Effector CD4-positive, alpha-beta T cell (primary cell): ENCODE data around the gene TPR.

Experiments
- DNase-seq: peaks from one replicate; pipeline ENCODE4 v3.0.0-alpha.2; 2020

Gene TPR

GRCh38 chr1:186326009-186326408 is 49.0 kb downstream of the TPR start:
- no peak for DNase-seq

GRCh38 chr1:186325239-186325638 is 49.8 kb downstream of the TPR start:
- DNase-seq = no peak

GRCh38 chr1:186323865-186324264 is 51.2 kb downstream of the TPR start:
- no peak for DNase-seq

- DNase-seq = no peak
Observed at GRCh38 chr1:186315570-186315969, 59.5 kb downstream of the TPR start.

- no peak for DNase-seq
Observed at GRCh38 chr1:186311375-186312051, 63.5 kb downstream of the TPR start.

- DNase-seq = no peak
Observed at GRCh38 chr1:186310307-186310706, 64.7 kb downstream of the TPR start.

- DNase-seq = no peak
Observed at GRCh38 chr1:186308264-186309060, 66.6 kb downstream of the TPR start.

- no peak for DNase-seq
Observed at GRCh38 chr1:186307445-186307844, 67.6 kb downstream of the TPR start.

- no peak for DNase-seq
Observed at GRCh38 chr1:186306533-186306932, 68.5 kb downstream of the TPR start.

- no peak for DNase-seq
Observed at GRCh38 chr1:186304982-186305949, 69.8 kb downstream of the TPR start.

- no peak for DNase-seq
Observed at GRCh38 chr1:186303911-186304310, 71.1 kb downstream of the TPR start.

- DNase-seq = no peak
Observed at GRCh38 chr1:186302381-186302920, 72.6 kb downstream of the TPR start.

GRCh38 chr1:186301448-186301847 is 73.6 kb downstream of the TPR start:
- DNase-seq = no peak

- no peak for DNase-seq
Observed at GRCh38 chr1:186300056-186300455, 75.0 kb downstream of the TPR start.

GRCh38 chr1:186299570-186299969 is 75.5 kb downstream of the TPR start:
- DNase-seq = no peak

- DNase-seq = no peak
Observed at GRCh38 chr1:186298851-186299250, 76.2 kb downstream of the TPR start.

GRCh38 chr1:186297439-186298045 is 77.5 kb downstream of the TPR start:
- no peak for DNase-seq

GRCh38 chr1:186295980-186296379 is 79.1 kb downstream of the TPR start, which contains the start of gene PRG4:
Gene PRG4 (plus strand): TSS chr1:186296279.
- no peak for DNase-seq

- no peak for DNase-seq
Observed at GRCh38 chr1:186292875-186293274, 82.2 kb downstream of the TPR start.

- no peak for DNase-seq
Observed at GRCh38 chr1:186291271-186291670, 83.8 kb downstream of the TPR start.

- no peak for DNase-seq
Observed at GRCh38 chr1:186289943-186290545, 85.0 kb downstream of the TPR start.
